GM21528 (cell line): ENCODE measurements around the gene SALL1.

ENCODE experiments used
- ATAC-seq: cut with Tn5 transposase; IDR thresholded peaks from one replicate; pipeline ENCODE4 v1.9.1; 2021; ENCODE audit warnings: mild to moderate bottlenecking, moderate library complexity; ENCODE audit not compliant: unreplicated experiment, low FRiP score

The SALL1 gene

GRCh38 chr16:51150888-51151320, at the start of gene SALL1:
Gene SALL1 (minus strand): TSS chr16:51151270. CDS start chr16:51151241, 29 bp downstream.
- ATAC-seq: no peak

- no peak for ATAC-seq
Measured at GRCh38 chr16:51200793-51201192, 49.7 kb upstream of the SALL1 start.

- ATAC-seq: no peak
Measured at GRCh38 chr16:51197953-51198748, 47.1 kb upstream of the SALL1 start.

GRCh38 chr16:51193879-51194278, 42.8 kb upstream of the SALL1 start:
- no peak for ATAC-seq

- ATAC-seq: no peak
Measured at GRCh38 chr16:51184702-51185433, 33.8 kb upstream of the SALL1 start.

- ATAC-seq: no peak
Measured at GRCh38 chr16:51181503-51181811, 30.4 kb upstream of the SALL1 start.

- ATAC-seq: no peak
Measured at GRCh38 chr16:51180719-51181502, 29.8 kb upstream of the SALL1 start.

- ATAC-seq: no peak
Measured at GRCh38 chr16:51175081-51175480, 24.0 kb upstream of the SALL1 start.

GRCh38 chr16:51172368-51172767, 21.3 kb upstream of the SALL1 start:
- ATAC-seq: no peak

- no peak for ATAC-seq
Measured at GRCh38 chr16:51168755-51169154, 17.7 kb upstream of the SALL1 start.

GRCh38 chr16:51167170-51167895, 16.3 kb upstream of the SALL1 start:
- ATAC-seq: no peak

GRCh38 chr16:51166541-51166940, 15.5 kb upstream of the SALL1 start:
- no peak for ATAC-seq

GRCh38 chr16:51166091-51166490, 15.0 kb upstream of the SALL1 start:
- no peak for ATAC-seq

- no peak for ATAC-seq
Measured at GRCh38 chr16:51165043-51165442, 14.0 kb upstream of the SALL1 start.

- ATAC-seq: no peak
Measured at GRCh38 chr16:51164574-51164973, 13.5 kb upstream of the SALL1 start.

- no peak for ATAC-seq
Measured at GRCh38 chr16:51163894-51164566, 13.0 kb upstream of the SALL1 start.

GRCh38 chr16:51163366-51163765, 12.3 kb upstream of the SALL1 start:
- no peak for ATAC-seq

GRCh38 chr16:51161440-51162195, 10.5 kb upstream of the SALL1 start:
- no peak for ATAC-seq

- ATAC-seq: no peak
Measured at GRCh38 chr16:51159865-51160264, 8.8 kb upstream of the SALL1 start.
